Loucy (cell line): ENCODE measurements around the gene CR2.

Experiments
- H2AFZ ChIP-seq: fragments of 200-600 bp; sonication (generic); 2 replicates; pipeline ENCODE4 v1.6.0; 2016; ENCODE audit warnings: antibody characterized with exemption, mild to moderate bottlenecking, low read length, moderate library complexity
- H3F3A ChIP-seq: fragments of 200-600 bp; 2 replicates; pipeline ENCODE4 v1.6.0; 2016; ENCODE audit warnings: antibody characterized with exemption, low read depth, mild to moderate bottlenecking
- H3K27me3 ChIP-seq: fragments of 200-600 bp; sonication (generic); 2 replicates; pipeline ENCODE4 v1.6.1; 2014; ENCODE audit warnings: low read length, mild to moderate bottlenecking; ENCODE audit not compliant: insufficient read depth, poor library complexity, severe bottlenecking
- H3K36me3 ChIP-seq: fragments of 200-600 bp; sonication (generic); 2 replicates; pipeline ENCODE4 v1.6.1; 2016; ENCODE audit warnings: low read length; ENCODE audit not compliant: insufficient read depth
- H3K4me1 ChIP-seq: fragments of 200-600 bp; sonication (generic); 2 replicates; pipeline ENCODE4 v1.5.1; 2014; ENCODE audit warnings: low read length, mild to moderate bottlenecking; ENCODE audit not compliant: insufficient read depth, poor library complexity, severe bottlenecking
- H3K4me2 ChIP-seq: fragments of 200-600 bp; sonication (generic); 2 replicates; pipeline ENCODE4 v1.6.0; 2014; ENCODE audit warnings: antibody characterized with exemption, low read length, low read depth, mild to moderate bottlenecking; ENCODE audit not compliant: poor library complexity, severe bottlenecking
- H3K4me3 ChIP-seq: fragments of 200-600 bp; sonication (generic); 2 replicates; pipeline ENCODE4 v1.5.1; 2014; ENCODE audit warnings: low read length, mild to moderate bottlenecking, mixed read lengths; ENCODE audit not compliant: poor library complexity, severe bottlenecking
- H3K79me2 ChIP-seq: fragments of 200-600 bp; sonication (generic); 2 replicates; pipeline ENCODE4 v1.6.1; 2014; ENCODE audit warnings: low read length; ENCODE audit not compliant: insufficient read depth
- H3K9ac ChIP-seq: fragments of 200-600 bp; sonication (generic); 2 replicates; pipeline ENCODE4 v1.6.0; 2014; ENCODE audit warnings: mild to moderate bottlenecking, low read depth, low read length, moderate library complexity; ENCODE audit not compliant: poor library complexity, severe bottlenecking
- H3K9me2 ChIP-seq: fragments of 200-600 bp; sonication (generic); replicated peaks from 2 replicates; pipeline ENCODE4 v1.6.1; 2016; ENCODE audit warnings: low read depth, low read length, mixed read lengths
- H3K9me3 ChIP-seq: fragments of 200-600 bp; sonication (generic); 2 replicates; pipeline ENCODE4 v1.6.1; 2014; ENCODE audit warnings: mild to moderate bottlenecking, antibody characterized with exemption, low read length, low read depth; ENCODE audit not compliant: insufficient read depth
- H4K20me1 ChIP-seq: fragments of 200-600 bp; sonication (generic); 2 replicates; pipeline ENCODE4 v1.6.0; 2014; ENCODE audit warnings: antibody characterized with exemption, low read length, mild to moderate bottlenecking; ENCODE audit not compliant: insufficient read depth, poor library complexity, severe bottlenecking
- EZH2phosphoT487 ChIP-seq: fragments of 200-600 bp; IDR thresholded peaks from 2 replicates; pipeline ENCODE4 v1.6.1; 2018; ENCODE audit warnings: antibody characterized with exemption, mild to moderate bottlenecking, moderate library complexity, borderline replicate concordance
- TF ChIP-seq, protein P1 (sequence below): fragments of 200-600 bp; sonication (generic); conservative IDR thresholded peaks from 2 replicates; pipeline ENCODE4 v1.5.1; 2014; ENCODE audit warnings: mild to moderate bottlenecking, antibody characterized with exemption, low read length

Gene CR2

DNA sequence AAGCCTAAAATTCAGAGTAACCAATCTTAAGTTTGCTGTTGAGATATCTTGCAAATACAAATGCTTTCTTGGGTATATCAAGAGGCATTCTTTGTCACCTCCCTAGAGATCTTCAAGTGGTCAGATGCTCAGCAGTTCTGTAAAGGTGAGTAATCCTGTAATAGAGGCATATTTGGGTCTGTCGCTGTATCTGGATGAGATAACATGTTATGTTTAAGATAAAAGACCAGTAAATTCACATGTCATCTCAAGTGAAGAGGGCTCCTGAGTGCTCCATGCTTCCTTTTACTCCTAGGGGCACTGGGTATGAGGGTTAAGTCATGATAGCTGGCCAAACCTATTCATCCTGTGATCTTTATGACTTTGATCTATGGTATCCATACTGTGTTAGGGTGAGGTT is 7.5 kb downstream of the CR2 start:
- Histone ChIP-seq H3K9me2 (no peaks in the 10 kb centered on the region), H3K4me1 (no peaks in the 10 kb centered on the region), H3K9ac (no peak overlapping the region)

DNA sequence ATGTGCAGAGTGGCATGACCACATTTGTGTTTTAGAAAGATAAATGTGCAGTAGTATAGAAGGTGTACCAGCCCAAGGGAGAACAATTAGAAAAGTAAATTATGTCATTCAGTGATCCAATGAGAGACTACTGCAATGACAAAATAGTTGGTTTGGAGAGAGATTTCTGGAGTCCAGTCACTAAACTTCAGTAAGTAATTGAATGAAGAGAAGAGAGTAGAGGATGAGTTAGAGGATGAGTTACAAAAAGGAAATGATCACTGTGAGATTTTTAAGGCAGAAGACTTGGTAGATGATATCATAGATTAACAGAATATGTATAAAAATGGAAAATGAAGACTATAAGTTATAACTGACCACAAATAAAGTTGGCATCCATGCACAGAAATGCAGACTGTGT is 8.4 kb downstream of the CR2 start:
- Histone ChIP-seq H3F3A (no peaks in the 10 kb centered on the region), H3K4me1 (no peaks in the 10 kb centered on the region), H3K79me2 (no peaks in the 10 kb centered on the region), H3K4me2 (no peak overlapping the region), H3K9me2 (no peaks in the 10 kb centered on the region), H3K4me3 (no peak overlapping the region), H3K27me3 (no peaks in the 10 kb centered on the region), H3K9me3 (no peaks in the 10 kb centered on the region), H4K20me1 (no peaks in the 10 kb centered on the region), H3K9ac (no peak overlapping the region), H3K36me3 (no peaks in the 10 kb centered on the region), H2AFZ (no peak overlapping the region)
- no peak for TF ChIP-seq EZH2phosphoT487
- TF ChIP-seq, protein P1, sequence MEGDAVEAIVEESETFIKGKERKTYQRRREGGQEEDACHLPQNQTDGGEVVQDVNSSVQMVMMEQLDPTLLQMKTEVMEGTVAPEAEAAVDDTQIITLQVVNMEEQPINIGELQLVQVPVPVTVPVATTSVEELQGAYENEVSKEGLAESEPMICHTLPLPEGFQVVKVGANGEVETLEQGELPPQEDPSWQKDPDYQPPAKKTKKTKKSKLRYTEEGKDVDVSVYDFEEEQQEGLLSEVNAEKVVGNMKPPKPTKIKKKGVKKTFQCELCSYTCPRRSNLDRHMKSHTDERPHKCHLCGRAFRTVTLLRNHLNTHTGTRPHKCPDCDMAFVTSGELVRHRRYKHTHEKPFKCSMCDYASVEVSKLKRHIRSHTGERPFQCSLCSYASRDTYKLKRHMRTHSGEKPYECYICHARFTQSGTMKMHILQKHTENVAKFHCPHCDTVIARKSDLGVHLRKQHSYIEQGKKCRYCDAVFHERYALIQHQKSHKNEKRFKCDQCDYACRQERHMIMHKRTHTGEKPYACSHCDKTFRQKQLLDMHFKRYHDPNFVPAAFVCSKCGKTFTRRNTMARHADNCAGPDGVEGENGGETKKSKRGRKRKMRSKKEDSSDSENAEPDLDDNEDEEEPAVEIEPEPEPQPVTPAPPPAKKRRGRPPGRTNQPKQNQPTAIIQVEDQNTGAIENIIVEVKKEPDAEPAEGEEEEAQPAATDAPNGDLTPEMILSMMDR, result no peak

More for the DNA sequence above, 7.5 kb downstream of the CR2 start:
- H3K79me2 ChIP-seq, result no peaks in the 10 kb centered on the region
- no peak overlapping the region for H3K4me3 ChIP-seq
- no peaks in the 10 kb centered on the region for H3K27me3 ChIP-seq
- no peaks in the 10 kb centered on the region for H3K9me3 ChIP-seq
- no peaks in the 10 kb centered on the region for H3K36me3 ChIP-seq
- H2AFZ ChIP-seq, result no peak overlapping the region
- no peaks in the 10 kb centered on the region for H4K20me1 ChIP-seq
- TF ChIP-seq EZH2phosphoT487, result no peak
- TF ChIP-seq, protein P1, result no peak
- H3K4me2 ChIP-seq, result no peak overlapping the region
- H3F3A ChIP-seq, result no peaks in the 10 kb centered on the region

DNA sequence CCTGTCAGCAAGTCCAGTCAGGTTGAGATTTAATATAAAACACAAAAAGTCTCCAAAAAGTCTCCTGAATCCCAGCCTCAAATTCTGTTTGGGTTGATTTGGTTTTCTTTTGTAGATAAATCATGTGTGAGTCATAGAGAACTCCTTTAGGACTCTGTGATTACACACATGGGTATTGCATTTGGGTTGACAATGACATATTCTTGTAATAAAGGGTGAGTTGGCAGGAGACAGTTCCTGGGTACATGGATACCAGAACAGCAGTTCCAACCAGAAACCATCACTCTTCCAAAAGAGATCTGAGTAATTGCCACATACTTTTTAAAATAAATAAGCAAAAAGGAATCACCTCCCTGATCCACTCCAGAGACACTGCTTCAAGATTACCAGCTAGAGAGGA is 8.9 kb downstream of the CR2 start:
- TF ChIP-seq EZH2phosphoT487, result no peak
- TF ChIP-seq, protein P1, result no peak
- Histone ChIP-seq H3K4me2 (no peak overlapping the region), H3K36me3 (no peaks in the 10 kb centered on the region), H3K9ac (no peak overlapping the region), H2AFZ (no peak overlapping the region), H3K27me3 (no peaks in the 10 kb centered on the region), H3K4me1 (no peaks in the 10 kb centered on the region), H4K20me1 (no peaks in the 10 kb centered on the region), H3K4me3 (no peak overlapping the region), H3F3A (no peaks in the 10 kb centered on the region), H3K79me2 (no peaks in the 10 kb centered on the region), H3K9me3 (no peaks in the 10 kb centered on the region), H3K9me2 (no peaks in the 10 kb centered on the region)
